Frontal cortex (tissue), 4 donors: Measurements from ENCODE around the gene ERICH6. TPM values are rescaled to one million over a fixed set of nuclear protein-coding genes. Genes with fewer than 3 reads are reported as not detected.
"Not testable (repeated sequence)": the region's sequence is repeated elsewhere in the genome, so short reads cannot be mapped to it uniquely, and the experiment has no call there.

Source experiments
- DNase-seq, 2 donors: peaks; one replicate each; pipeline ENCODE4 v3.0.0; 2012; ENCODE audit warnings: low spot score in 2 of 2
- FAIRE-seq: peaks from 2 replicates; lab custom pipeline; 2012; peaks lifted over from hg19 to GRCh38; lab: Jason Lieb, UNC
- total RNA-seq: library from RNA; depleted of rRNA; stranded (reverse); fragments of >200 nt; gene quantifications from one replicate; pipeline ENCODE4 v1.2.3, GENCODE V29; 2014
- donor health status: control.
- donor health status: control.
- donor health status: control.

The ERICH6 gene
- total RNA-seq, 1 donor from 2014 or later: under 0.01 TPM

DNA sequence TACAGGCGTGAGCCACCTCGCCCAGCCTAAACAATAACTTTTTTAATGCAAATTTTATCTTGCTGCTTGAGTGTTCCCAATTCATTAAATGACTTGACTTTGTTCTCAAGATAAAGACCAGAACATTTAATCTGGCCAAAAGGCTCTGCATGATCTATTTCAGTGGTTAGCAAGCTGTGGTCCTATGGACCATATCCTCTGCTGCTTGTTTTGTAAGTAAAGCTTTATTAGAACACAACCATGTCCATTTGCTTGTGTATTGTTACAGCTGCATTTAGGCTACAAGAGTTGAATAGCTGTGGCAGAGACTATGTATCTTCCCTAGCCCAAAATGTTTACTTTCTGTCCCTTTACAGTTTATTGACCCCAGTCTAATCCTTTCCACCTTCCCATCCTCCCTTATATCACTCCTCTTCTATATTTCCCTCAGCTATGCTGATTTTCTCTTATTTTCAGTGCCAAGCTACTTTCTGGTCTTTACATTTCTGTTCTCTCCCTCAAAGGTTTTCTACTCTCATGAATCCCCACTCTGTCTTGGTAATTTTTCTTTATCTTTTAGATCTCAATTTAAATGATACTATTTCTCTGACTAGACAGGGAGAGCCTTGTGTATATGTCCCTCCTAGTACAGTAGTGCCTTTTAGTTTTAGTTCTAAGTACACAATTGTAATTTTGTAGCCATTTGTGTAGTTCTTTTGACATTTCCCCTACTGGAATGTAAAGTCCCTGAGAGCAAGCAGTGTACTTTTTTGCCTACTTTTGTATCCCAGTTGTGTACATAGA lies 77.4 kb downstream of the ERICH6 start:
- FAIRE-seq (no peak), DNase-seq (no peak)

DNA sequence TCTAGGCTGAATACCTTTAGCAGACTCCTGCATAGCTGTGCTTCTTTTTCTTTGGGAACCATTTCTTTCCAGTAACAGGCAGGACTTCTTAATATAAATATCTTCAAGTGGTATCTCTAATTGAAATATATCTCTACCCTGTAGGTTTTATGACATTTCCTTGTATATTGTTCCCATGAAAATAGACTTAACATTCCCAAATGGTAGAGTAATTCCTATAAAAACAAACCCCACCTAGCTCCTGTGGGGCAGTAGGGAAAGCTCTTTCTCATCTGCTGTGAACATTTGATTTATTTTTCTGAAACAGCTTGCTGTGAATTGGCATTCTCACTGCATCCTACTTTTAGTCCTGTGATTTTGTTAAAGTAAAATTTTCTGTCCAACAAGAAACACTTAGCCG lies 79.8 kb downstream of the ERICH6 start:
- no peak for FAIRE-seq
- no peak for DNase-seq

DNA sequence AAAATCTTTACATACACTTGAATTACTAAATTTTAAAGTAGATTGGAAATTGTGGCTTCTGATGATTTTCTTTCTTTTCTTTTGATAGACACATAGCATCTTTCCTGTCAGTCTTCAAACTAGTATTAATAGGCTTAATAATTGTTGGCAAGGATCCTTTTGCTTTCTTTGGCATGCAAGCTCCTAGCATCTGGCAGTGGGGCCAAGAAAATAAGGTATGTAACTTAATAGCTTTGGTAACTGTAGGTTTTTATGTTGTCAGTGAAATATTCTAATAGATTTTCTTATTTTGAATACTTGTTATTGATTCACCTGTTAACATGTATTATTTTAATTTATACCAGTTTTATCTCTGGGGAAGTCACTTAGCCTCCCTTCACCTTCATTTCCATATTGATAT lies 80.8 kb downstream of the ERICH6 start:
- not testable (repeated sequence) for DNase-seq, FAIRE-seq

DNA sequence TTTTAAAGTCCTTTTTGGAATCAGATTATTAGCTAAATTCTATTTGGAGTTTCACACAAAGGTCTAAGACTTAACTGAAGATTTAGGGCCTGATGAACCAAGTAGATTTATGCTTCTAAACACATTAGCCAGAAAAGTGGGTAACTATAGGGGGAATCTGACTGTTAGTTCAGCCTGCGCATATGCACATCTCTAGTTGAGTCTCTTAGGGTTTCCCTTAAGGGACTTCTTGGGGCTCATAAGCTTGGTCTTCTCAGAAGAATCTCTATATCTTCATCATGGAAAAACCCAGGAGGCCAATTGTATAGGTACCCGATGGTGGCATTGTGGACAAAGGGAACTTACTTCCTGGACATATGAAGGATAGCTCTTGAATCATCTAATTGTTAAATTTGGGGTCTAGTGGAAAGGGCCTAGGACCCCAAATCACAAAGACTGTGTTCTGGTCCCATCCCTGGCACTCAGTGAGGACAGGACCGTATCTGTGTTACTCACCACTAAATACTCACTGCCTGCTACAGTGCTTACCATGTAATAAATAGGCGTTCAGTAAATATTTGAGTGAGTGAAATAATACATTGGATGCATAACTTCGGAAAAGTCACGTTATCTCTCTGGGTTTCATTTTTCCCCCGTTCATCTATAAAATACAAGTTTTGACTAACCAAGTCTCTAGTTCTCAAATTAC lies 83.6 kb downstream of the ERICH6 start:
- no peak for FAIRE-seq
- no peak for DNase-seq

DNA sequence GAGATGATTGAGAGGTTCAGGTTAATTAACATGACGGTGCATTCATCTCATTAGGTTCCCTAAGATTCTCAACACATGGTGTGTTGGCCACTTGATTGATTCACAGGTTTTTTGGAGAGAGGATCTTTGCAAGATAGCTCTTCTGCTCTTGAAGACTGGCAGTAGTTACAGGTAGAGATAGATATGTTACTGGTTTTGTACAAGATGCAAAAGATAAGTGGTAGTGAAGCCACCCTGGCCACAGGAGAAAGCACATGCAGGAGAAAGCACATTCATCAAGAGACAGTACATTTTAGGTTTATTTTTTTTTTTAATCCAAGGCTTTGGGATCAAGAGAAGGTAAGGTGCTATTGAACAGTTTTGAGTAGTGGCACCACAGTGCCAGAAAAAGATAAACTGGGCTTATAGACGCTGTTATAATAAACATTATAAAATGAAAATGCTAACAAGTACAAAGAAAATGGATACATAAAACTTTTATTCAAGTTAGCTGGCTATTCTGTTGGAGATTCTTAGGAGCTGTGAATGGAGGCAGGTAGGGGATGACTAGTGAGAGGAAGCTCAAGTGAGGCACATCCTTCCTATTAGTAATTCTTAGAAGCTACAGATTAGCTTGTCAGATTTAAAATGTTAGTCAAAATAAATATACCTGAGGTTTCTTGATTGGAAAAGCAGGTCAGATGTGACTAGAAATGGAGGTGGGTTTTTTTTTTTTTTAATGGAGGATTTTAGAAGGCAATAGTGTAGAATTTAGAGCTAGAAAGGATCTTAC lies 89.8 kb downstream of the ERICH6 start:
- FAIRE-seq (no peak), DNase-seq (no peak)

DNA sequence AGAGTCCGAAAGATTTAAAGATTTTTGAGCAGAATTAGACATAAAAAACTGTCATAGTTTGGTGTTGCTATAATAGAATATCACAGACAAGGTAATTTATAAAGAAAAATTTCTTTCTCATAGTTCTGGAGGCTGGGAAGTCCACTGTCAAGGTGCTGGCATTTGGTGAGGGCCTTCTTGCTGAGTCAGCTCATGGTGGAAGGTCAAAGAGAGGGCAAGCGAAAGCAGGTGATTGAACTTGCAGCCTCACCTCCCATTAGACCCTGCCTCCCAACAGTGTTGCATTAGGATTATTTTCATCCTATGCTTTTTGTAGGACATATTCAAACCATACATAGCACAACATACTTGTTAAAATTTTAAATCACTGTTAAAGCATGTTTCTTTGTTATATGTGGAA lies 90.7 kb downstream of the ERICH6 start:
- DNase-seq (no peak), FAIRE-seq (no peak)

DNA sequence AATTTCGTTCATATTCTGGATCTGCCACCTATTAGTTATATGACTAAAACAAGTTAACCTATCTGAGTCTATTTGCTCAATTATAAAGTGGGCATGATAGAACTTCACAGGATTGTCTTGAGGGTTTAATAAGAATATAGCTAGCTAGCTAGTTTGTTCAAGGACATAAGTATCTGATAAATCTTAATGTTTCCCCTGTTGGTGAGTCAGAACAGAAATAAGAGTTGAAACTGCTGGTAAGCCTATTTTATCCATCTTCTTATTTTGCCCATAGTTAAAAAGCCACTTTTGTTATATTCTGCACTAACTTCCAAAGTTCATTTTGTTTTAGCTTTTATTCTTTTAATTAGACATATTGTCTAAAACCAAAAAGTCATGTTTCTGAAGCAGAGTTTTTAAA lies 91.2 kb downstream of the ERICH6 start:
- DNase-seq (no peak), FAIRE-seq (no peak)

DNA sequence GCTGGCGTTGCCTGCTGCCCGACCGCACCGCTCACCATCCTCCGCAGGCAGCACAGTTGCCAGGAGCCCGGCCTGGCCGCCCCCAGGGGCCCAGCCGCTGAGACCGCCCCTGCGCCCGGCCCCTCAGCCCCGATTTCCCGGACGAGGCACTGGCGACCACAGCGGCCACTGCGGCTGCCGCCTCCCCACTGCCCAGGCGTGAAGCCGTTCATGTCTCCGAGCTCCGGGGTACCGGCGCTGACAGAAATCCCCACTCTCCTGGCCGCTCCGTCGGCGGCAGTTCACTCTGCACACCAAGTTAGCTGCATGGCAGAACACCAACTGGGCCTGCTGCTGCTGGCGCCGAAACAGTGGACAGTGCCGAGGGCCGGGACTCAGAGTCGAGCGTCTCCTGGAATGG lies 92.1 kb downstream of the ERICH6 start:
- DNase-seq (no peak), FAIRE-seq (no peak)

DNA sequence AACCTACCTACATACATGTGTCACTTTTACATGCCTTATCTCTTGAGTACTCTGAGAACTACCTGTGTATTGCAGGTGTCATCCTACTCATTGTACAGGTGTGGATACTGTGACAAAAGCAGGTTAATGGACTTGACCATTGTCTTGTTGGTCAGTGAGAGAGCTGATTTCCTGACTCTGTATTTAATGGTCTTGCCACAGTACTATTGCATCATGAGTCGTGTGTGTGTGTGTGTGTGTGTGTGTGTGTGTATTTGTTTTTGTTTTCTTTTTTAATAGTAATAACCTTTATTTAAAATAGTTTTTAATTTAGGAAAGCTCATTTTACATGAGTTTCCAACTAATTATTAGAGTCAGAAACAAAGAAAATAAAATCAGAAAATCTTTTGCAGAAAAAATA lies 92.9 kb downstream of the ERICH6 start:
- no peak for FAIRE-seq
- DNase-seq: no peak

DNA sequence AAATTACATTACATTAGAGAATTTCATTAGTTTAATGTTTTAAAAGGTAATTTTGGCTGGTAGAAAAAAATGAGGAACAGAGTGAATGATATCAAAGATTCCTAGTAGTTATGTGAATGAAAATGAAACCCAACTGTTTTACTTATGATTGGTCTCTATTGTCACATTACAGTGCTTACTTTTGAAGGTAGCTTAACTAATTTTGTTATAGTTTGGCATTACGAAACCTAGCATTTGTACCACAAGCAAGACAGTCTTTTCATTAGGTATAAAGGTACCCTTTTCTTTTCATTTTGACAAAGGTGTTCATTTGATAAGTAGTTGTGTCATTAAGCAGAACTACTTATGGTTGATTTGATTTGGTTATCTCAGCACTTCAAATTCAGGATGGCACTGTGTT lies 93.7 kb downstream of the ERICH6 start:
- DNase-seq: no peak
- no peak for FAIRE-seq

Other genes starting within 250 kb of the ERICH6 start
- 67.3 TPM for gene SERP1, start 157.4 kb downstream of the ERICH6 start, total RNA-seq
- gene EIF2A, start 157.1 kb downstream of the ERICH6 start, total RNA-seq: 201 TPM
- gene SELENOT, start 100.6 kb downstream of the ERICH6 start, total RNA-seq: 106 TPM
- gene SIAH2, start 59.2 kb upstream of the ERICH6 start, total RNA-seq: 22.8 TPM
- gene MINDY4B, start 201.5 kb upstream of the ERICH6 start, total RNA-seq: under 0.01 TPM